ENCODE measurements around the gene NSUN5. TPM values are rescaled to one million over a fixed set of nuclear protein-coding genes. Genes with fewer than 3 reads are reported as not detected.

The NSUN5 gene
- total RNA-seq, 1 donor from 2014 or later: 15.9 TPM

DNA sequence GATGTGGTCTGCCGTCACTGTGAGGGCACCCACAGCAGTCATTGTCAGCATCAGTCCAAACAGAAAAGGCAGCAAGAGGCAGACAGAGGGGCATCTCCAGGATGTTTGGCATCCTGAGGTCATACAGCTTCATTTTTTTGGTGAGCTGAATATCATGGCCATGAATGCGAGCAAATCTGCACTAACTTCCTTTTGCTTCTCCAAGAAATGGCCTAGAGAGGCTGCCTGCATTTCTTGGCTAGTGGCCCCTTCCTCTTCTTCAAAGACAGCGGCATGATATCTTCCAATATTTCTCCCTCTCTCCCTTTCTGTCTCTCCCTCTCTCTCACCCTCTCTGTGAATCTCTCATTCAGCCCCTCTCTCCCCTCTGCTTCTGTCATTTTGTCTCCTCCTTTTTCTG, 44.2 kb upstream of the NSUN5 start:
- intact Hi-C loops (cut with micrococcal nuclease): no loop called here
- peaks cover 8% of the 10 kb centered on the region for H3K4me1 ChIP-seq
- H3K27ac ChIP-seq (replicated peaks): no peak overlapping the region
- H3K9me3 ChIP-seq (replicated peaks): peaks cover 12% of the 10 kb centered on the region
- H3K27me3 ChIP-seq (ENCODE audit: low read depth): no peaks in the 10 kb centered on the region
- no peak for DNase-seq
- H3K4me3 ChIP-seq: no peak overlapping the region
- no peaks in the 10 kb centered on the region for H3K36me3 ChIP-seq
- TF ChIP-seq, protein P1, sequence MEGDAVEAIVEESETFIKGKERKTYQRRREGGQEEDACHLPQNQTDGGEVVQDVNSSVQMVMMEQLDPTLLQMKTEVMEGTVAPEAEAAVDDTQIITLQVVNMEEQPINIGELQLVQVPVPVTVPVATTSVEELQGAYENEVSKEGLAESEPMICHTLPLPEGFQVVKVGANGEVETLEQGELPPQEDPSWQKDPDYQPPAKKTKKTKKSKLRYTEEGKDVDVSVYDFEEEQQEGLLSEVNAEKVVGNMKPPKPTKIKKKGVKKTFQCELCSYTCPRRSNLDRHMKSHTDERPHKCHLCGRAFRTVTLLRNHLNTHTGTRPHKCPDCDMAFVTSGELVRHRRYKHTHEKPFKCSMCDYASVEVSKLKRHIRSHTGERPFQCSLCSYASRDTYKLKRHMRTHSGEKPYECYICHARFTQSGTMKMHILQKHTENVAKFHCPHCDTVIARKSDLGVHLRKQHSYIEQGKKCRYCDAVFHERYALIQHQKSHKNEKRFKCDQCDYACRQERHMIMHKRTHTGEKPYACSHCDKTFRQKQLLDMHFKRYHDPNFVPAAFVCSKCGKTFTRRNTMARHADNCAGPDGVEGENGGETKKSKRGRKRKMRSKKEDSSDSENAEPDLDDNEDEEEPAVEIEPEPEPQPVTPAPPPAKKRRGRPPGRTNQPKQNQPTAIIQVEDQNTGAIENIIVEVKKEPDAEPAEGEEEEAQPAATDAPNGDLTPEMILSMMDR (IDR thresholded peaks at IDR 0.05; ENCODE audit: borderline replicate concordance): no peak

DNA sequence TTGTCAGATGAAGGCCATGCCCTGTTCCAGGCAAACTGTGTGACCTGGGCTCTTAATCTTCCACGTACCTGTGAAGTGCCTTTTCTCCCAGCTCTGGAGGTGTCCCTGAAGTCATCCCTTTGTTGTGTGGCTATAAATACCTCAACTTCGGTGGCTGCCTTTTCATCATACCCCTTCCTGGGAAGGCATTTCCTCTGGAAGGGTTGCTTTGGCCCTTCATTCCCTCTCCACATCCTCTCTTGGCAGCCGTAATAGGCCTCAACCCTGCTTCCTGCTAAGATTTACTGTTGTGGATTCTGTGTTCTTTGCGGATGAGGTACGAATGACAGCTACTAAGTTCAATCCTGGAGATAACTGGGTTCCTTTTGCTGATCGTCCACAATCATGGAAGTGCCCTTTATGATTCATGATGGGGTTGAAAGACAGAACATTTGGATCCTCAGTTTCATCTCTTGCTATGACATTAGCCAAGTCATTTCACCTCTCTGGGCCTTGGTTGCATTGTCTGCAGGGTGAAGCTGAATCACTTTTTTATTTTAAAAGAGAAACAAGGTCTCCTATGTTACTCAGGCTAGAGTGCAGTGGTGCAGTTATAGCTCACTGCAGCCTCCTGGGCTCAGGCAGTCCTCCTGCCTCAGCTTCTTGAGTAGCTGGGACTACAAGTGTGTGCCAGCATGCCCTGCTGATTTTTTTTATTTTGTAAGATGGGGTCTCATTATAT, 43.0 kb upstream of the NSUN5 start:
- no peak overlapping the region for H3K27ac ChIP-seq (replicated peaks)
- H3K36me3 ChIP-seq: no peaks in the 10 kb centered on the region
- H3K9me3 ChIP-seq (replicated peaks): peaks cover 12% of the 10 kb centered on the region
- H3K27me3 ChIP-seq (ENCODE audit: low read depth): no peaks in the 10 kb centered on the region
- H3K4me1 ChIP-seq: peaks cover 5% of the 10 kb centered on the region
- TF ChIP-seq, protein P1 (IDR thresholded peaks at IDR 0.05; ENCODE audit: borderline replicate concordance): no peak
- no peak overlapping the region for H3K4me3 ChIP-seq
- intact Hi-C loops (cut with micrococcal nuclease): no loop called here
- DNase-seq: no peak

DNA sequence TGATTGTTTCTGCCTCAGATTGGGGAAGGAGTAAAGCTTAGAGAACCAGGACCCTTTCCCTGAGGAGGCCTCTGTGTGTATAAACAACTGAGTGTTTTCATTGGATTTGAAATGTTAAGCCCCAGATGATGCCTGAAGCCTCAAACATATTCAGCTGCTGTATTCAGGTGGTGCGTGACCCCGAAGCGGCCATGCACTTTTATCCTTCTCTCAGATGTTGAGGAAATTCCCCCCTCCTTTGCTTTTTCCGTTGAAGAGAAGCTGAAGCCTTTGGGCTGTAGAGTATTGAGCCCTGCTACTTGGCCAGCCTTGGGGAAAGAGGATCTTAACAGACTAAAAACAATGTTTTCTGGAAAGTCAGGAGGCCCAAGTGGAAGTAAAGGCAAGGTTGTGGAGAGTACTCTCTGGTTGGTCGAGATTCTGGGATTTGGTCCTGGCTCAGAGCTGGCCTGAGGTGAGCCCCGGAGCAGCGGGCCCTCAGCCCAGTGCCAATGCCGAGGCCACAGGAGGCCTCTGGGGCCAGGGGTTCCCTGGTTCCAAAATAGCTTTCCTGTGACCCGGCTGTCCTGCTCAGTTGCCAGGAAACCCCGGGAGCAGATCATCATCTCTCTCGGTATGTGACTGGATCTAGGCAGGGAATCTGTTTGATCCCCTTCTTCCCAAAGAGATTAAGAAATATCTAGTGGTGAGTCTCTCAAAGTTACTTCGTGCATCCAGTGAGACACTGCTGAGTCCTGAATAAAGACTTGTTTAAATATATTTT, 41.9 kb upstream of the NSUN5 start:
- TF ChIP-seq, protein P1 (IDR thresholded peaks at IDR 0.05; ENCODE audit: borderline replicate concordance): no peak
- peaks cover 5% of the 10 kb centered on the region for H3K4me1 ChIP-seq
- H3K27me3 ChIP-seq (ENCODE audit: low read depth): peaks cover 8% of the 10 kb centered on the region
- H3K36me3 ChIP-seq: no peaks in the 10 kb centered on the region
- no peak overlapping the region for H3K27ac ChIP-seq (replicated peaks)
- intact Hi-C loops (cut with micrococcal nuclease): no loop called here
- DNase-seq: no peak
- peaks cover 12% of the 10 kb centered on the region for H3K9me3 ChIP-seq (replicated peaks)
- H3K4me3 ChIP-seq: no peak overlapping the region

- Histone ChIP-seq H3K36me3 (no peaks in the 10 kb centered on the region), H3K4me1 (peaks cover 5% of the 10 kb centered on the region), H3K4me3 (no peak overlapping the region), H3K27me3 (ENCODE audit: low read depth) (peaks cover 8% of the 10 kb centered on the region), H3K9me3 (replicated peaks) (peaks cover 12% of the 10 kb centered on the region), H3K27ac (replicated peaks) (no peak overlapping the region)
- DNase-seq: no peak
- TF ChIP-seq, protein P1 (IDR thresholded peaks at IDR 0.05; ENCODE audit: borderline replicate concordance): no peak
- intact Hi-C loops (cut with micrococcal nuclease): no loop called here
Observed at GRCh38 chr7:73349763-73350162, 41.1 kb upstream of the NSUN5 start.

- H3K4me3 ChIP-seq: no peak overlapping the region
- intact Hi-C loops (cut with micrococcal nuclease): no loop called here
- no peaks in the 10 kb centered on the region for H3K9me3 ChIP-seq (replicated peaks)
- H3K4me1 ChIP-seq: peaks cover 5% of the 10 kb centered on the region
- H3K27me3 ChIP-seq (ENCODE audit: low read depth): peaks cover 23% of the 10 kb centered on the region
- TF ChIP-seq, protein P1 (IDR thresholded peaks at IDR 0.05; ENCODE audit: borderline replicate concordance): no peak
- no peak overlapping the region for H3K27ac ChIP-seq (replicated peaks)
- H3K36me3 ChIP-seq: no peaks in the 10 kb centered on the region
- DNase-seq: no peak
Observed at GRCh38 chr7:73345951-73346350, 37.3 kb upstream of the NSUN5 start.

Data from left ventricle myocardium inferior (tissue), 1 donor.